HL-60 (cell line): Measurements from ENCODE around the gene EGFR.

ENCODE experiments used
- CTCF ChIP-seq: IDR thresholded peaks from one replicate; pipeline ENCODE4 v1.5.1; 2011; ENCODE audit warnings: low read length, control low read depth, inconsistent platforms; ENCODE audit not compliant: insufficient read depth
- TF ChIP-seq, protein P1 (sequence below): IDR thresholded peaks from 2 replicates; pipeline ENCODE4 v1.6.1; 2012; ENCODE audit warnings: low read depth; ENCODE audit not compliant: insufficient replicate concordance

DNA sequence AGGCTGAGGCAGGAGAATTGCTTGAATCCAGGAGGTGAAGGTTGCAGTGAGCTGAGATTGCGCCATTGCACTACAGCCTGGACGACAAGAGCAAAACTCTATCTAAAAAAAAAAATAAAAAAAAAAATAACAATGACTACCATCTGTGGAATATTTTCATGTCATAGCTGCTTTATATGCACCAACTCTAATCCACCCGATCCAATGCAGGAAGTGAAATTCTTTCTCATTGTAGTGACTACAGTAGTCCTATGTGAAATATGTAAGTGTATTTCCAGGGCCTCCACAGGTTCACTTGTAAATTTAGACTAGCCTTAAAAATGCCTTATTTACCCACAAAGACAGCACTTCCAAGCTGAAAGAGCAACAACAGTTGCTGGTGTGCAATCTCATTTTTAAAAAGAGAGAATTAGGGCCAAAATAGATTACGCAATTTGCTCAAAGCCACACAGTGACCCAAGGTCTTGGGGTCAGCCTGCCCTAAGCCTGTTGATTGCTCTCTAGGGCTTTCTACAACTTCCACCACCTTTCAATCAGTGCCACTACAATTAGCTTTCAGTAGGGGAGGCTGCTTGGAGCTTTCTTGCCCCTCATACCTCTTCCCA lies 25.8 kb upstream of the EGFR start:
- TF ChIP-seq CTCF = no peak
- TF ChIP-seq, protein P1, sequence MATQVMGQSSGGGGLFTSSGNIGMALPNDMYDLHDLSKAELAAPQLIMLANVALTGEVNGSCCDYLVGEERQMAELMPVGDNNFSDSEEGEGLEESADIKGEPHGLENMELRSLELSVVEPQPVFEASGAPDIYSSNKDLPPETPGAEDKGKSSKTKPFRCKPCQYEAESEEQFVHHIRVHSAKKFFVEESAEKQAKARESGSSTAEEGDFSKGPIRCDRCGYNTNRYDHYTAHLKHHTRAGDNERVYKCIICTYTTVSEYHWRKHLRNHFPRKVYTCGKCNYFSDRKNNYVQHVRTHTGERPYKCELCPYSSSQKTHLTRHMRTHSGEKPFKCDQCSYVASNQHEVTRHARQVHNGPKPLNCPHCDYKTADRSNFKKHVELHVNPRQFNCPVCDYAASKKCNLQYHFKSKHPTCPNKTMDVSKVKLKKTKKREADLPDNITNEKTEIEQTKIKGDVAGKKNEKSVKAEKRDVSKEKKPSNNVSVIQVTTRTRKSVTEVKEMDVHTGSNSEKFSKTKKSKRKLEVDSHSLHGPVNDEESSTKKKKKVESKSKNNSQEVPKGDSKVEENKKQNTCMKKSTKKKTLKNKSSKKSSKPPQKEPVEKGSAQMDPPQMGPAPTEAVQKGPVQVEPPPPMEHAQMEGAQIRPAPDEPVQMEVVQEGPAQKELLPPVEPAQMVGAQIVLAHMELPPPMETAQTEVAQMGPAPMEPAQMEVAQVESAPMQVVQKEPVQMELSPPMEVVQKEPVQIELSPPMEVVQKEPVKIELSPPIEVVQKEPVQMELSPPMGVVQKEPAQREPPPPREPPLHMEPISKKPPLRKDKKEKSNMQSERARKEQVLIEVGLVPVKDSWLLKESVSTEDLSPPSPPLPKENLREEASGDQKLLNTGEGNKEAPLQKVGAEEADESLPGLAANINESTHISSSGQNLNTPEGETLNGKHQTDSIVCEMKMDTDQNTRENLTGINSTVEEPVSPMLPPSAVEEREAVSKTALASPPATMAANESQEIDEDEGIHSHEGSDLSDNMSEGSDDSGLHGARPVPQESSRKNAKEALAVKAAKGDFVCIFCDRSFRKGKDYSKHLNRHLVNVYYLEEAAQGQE = no peak
